GM12872 (cell line): ENCODE results near the gene RNU6-1.

Experiments used
- CTCF ChIP-seq: IDR thresholded peaks from 3 replicates; pipeline ENCODE4 v1.5.1; 2011; ENCODE audit warnings: low read depth, mild to moderate bottlenecking, low read length, moderate library complexity; ENCODE audit not compliant: insufficient read depth

The RNU6-1 gene

GRCh38 chr15:67843571-67844387 is 3.9 kb upstream of the RNU6-1 start:
- TF ChIP-seq CTCF = no peak

- no peak for TF ChIP-seq CTCF
Measured at GRCh38 chr15:67843092-67843501, 3.3 kb upstream of the RNU6-1 start.

- TF ChIP-seq CTCF = no peak
Measured at GRCh38 chr15:67841513-67841762, 1.6 kb upstream of the RNU6-1 start.

GRCh38 chr15:67840749-67841512 is 1.1 kb upstream of the RNU6-1 start:
- no peak for TF ChIP-seq CTCF

- no peak for TF ChIP-seq CTCF
Measured at GRCh38 chr15:67839499-67839928, 331 bp downstream of the RNU6-1 start.

GRCh38 chr15:67838789-67839332 is 984 bp downstream of the RNU6-1 start:
- no peak for TF ChIP-seq CTCF

- TF ChIP-seq CTCF = no peak
Measured at GRCh38 chr15:67836955-67837354, 2.9 kb downstream of the RNU6-1 start.
